ENCODE measurements around the gene UNC119. TPM values are rescaled to one million over a fixed set of nuclear protein-coding genes. Genes with fewer than 3 reads are reported as not detected.

UNC119 gene
- total and polyA plus RNA-seq, 4 donors, result 14.0 to 20.0 (median 16.1) TPM

DNA sequence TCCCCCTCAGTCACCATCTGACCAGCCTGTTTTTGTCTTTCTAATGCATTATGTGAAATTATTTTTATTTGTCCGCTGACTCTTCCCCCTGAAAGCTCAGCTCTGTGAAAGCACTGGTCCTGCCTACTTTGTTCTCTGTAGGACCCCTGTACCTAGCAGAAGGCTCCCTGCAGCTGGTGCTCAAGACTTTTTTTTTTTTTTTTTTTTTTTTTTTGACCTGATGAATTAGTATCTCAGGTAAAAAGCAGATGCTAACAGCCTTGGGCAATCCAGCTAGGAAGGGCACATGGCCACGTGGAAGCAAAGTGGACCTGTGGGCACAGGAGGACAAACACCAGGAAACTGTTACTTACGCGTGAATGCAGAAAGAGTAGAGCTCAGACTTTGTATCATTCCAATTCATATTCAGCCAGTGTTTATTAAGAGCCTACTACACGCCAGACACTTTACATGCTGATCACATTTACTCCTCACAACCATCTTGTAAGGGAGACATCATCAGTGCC lies 629 bp upstream of the UNC119 start:
- 64% methylated on average over 5 of the region's 5 CpGs for whole genome bisulfite sequencing
- H3K4me3 ChIP-seq (ENCODE audit: low read depth in 1 of 3, low read length in 3 of 3), result no peak overlapping the region
- no peak overlapping the region for H3K9ac ChIP-seq (ENCODE audit: low read depth in 1 of 2, low read length in 2 of 2)
- TF ChIP-seq, protein P1, sequence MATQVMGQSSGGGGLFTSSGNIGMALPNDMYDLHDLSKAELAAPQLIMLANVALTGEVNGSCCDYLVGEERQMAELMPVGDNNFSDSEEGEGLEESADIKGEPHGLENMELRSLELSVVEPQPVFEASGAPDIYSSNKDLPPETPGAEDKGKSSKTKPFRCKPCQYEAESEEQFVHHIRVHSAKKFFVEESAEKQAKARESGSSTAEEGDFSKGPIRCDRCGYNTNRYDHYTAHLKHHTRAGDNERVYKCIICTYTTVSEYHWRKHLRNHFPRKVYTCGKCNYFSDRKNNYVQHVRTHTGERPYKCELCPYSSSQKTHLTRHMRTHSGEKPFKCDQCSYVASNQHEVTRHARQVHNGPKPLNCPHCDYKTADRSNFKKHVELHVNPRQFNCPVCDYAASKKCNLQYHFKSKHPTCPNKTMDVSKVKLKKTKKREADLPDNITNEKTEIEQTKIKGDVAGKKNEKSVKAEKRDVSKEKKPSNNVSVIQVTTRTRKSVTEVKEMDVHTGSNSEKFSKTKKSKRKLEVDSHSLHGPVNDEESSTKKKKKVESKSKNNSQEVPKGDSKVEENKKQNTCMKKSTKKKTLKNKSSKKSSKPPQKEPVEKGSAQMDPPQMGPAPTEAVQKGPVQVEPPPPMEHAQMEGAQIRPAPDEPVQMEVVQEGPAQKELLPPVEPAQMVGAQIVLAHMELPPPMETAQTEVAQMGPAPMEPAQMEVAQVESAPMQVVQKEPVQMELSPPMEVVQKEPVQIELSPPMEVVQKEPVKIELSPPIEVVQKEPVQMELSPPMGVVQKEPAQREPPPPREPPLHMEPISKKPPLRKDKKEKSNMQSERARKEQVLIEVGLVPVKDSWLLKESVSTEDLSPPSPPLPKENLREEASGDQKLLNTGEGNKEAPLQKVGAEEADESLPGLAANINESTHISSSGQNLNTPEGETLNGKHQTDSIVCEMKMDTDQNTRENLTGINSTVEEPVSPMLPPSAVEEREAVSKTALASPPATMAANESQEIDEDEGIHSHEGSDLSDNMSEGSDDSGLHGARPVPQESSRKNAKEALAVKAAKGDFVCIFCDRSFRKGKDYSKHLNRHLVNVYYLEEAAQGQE (IDR thresholded peaks at IDR 0.05), result no peak
- TF ChIP-seq RXRA (IDR thresholded peaks at IDR 0.05) (peak in 1 of 2 donors; percentile 14), RAD21 (IDR thresholded peaks at IDR 0.05) (no peak), GABPA (IDR thresholded peaks at IDR 0.05 in 1 of 2, conservative IDR thresholded peaks at IDR 0.05 in 1 of 2) (no peak), HNF4A (conservative IDR thresholded peaks at IDR 0.05) (peak; percentile 68 to 70), TAF1 (conservative IDR thresholded peaks at IDR 0.05) (no peak)
- no peaks in the 10 kb centered on the region for H3K27me3 ChIP-seq (ENCODE audit: control insufficient read depth in 4 of 4, insufficient read depth in 4 of 4, low read length in 3 of 4)
- H3K9me3 ChIP-seq (ENCODE audit: control insufficient read depth in 4 of 4, low read length in 3 of 4), result no peaks in the 10 kb centered on the region
- no peak for DNase-seq (ENCODE audit: low spot score)
- peaks cover 6 to 37% (median 26%) of the 10 kb centered on the region in 4 donors for H3K36me3 ChIP-seq (ENCODE audit: control insufficient read depth in 4 of 4, insufficient read depth in 3 of 4, low read depth in 1 of 4, low read length in 3 of 4)
- H3K27ac ChIP-seq (ENCODE audit: low read depth in 1 of 2, low read length in 2 of 2), result peak overlapping the region; percentile 26 to 73
- H3K4me1 ChIP-seq (ENCODE audit: control insufficient read depth in 4 of 4, insufficient read depth in 4 of 4, low read length in 3 of 4), result peaks cover 4 to 25% (median 20%) of the 10 kb centered on the region in 4 donors

DNA sequence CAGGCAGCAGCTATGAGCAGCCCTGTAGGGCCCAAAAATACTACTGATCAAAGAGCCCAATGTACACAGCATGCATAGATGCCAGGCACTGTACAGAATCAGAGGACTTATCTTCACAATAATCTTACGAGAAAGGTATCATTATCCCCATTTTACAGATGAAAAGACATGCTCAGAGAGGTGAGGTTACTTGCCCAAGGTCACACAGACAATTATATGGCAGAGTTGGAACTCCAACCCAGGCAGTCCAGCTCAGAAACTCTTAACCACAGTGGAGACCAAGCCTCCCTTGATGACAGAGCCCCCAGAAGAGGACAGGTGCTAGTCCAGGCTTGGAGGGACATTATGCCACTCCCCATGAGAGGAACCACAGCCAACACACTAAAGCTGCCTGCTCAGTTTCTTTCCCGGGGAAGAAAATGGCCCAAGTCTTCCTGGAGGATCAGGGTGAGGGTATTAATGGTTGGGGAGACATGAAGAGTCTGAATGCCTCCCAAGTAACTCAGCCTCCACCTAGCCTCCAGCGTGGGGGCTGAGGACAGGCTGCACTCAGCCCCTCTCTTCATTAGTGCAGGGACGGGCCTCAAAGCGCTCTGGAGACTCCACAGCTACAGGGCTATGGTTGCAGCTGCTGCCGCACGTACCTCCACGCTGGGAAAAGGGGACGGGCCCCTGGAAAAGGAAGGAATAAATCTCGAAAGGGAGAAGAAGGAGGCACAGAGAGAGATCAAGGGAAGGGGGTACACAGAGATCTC lies 826 bp downstream of the UNC119 start:
- DNase-seq (ENCODE audit: low spot score), result no peak
- H3K4me1 ChIP-seq (ENCODE audit: control insufficient read depth in 4 of 4, insufficient read depth in 4 of 4, low read length in 3 of 4), result peaks cover 4 to 26% (median 20%) of the 10 kb centered on the region in 4 donors

More for the DNA sequence above, 826 bp downstream of the UNC119 start:
- Histone ChIP-seq H3K4me3 (ENCODE audit: low read depth in 1 of 3, low read length in 3 of 3) (peak overlapping the region in 2 of 3 donors; percentile 65 to 77), H3K27ac (ENCODE audit: low read depth in 1 of 2, low read length in 2 of 2) (no peak overlapping the region), H3K9ac (ENCODE audit: low read depth in 1 of 2, low read length in 2 of 2) (no peak overlapping the region), H3K9me3 (ENCODE audit: control insufficient read depth in 4 of 4, low read length in 3 of 4) (no peaks in the 10 kb centered on the region), H3K27me3 (ENCODE audit: control insufficient read depth in 4 of 4, insufficient read depth in 4 of 4, low read length in 3 of 4) (no peaks in the 10 kb centered on the region), H3K36me3 (ENCODE audit: control insufficient read depth in 4 of 4, insufficient read depth in 3 of 4, low read depth in 1 of 4, low read length in 3 of 4) (peaks cover 8 to 28% (median 18%) of the 10 kb centered on the region in 4 donors)
- TF ChIP-seq JUND (IDR thresholded peaks at IDR 0.05), result no peak
- TF ChIP-seq, protein P2, sequence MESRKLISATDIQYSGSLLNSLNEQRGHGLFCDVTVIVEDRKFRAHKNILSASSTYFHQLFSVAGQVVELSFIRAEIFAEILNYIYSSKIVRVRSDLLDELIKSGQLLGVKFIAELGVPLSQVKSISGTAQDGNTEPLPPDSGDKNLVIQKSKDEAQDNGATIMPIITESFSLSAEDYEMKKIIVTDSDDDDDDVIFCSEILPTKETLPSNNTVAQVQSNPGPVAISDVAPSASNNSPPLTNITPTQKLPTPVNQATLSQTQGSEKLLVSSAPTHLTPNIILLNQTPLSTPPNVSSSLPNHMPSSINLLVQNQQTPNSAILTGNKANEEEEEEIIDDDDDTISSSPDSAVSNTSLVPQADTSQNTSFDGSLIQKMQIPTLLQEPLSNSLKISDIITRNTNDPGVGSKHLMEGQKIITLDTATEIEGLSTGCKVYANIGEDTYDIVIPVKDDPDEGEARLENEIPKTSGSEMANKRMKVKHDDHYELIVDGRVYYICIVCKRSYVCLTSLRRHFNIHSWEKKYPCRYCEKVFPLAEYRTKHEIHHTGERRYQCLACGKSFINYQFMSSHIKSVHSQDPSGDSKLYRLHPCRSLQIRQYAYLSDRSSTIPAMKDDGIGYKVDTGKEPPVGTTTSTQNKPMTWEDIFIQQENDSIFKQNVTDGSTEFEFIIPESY (IDR thresholded peaks at IDR 0.05), result no peak
- TF ChIP-seq SP1 (IDR thresholded peaks at IDR 0.05), result no peak
- no peak for TF ChIP-seq HNF4A (conservative IDR thresholded peaks at IDR 0.05)
- TF ChIP-seq, protein P3, sequence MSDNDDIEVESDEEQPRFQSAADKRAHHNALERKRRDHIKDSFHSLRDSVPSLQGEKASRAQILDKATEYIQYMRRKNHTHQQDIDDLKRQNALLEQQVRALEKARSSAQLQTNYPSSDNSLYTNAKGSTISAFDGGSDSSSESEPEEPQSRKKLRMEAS (IDR thresholded peaks at IDR 0.05), result no peak
- TF ChIP-seq EGR1 (IDR thresholded peaks at IDR 0.05; ENCODE audit: low read depth in 2 of 2), result no peak
- no peak for TF ChIP-seq RAD21 (IDR thresholded peaks at IDR 0.05)
- TF ChIP-seq FOXA2 (IDR thresholded peaks at IDR 0.05), result no peak
- no peak for TF ChIP-seq FOXA1 (IDR thresholded peaks at IDR 0.05)
- no peak for TF ChIP-seq GABPA (IDR thresholded peaks at IDR 0.05 in 1 of 2, conservative IDR thresholded peaks at IDR 0.05 in 1 of 2)
- WGBS, result 37% methylated on average over 10 of the region's 10 CpGs
